Kidney (tissue), 14 donors: ENCODE results near the gene STUB1. TPM values are rescaled to one million over a fixed set of nuclear protein-coding genes. Genes with fewer than 3 reads are reported as not detected.

Source experiments
- DNase-seq, 5 donors: peaks; one replicate each; pipeline ENCODE4 v3.0.0-alpha.2; 2013 to 2020
- FAIRE-seq: peaks from 2 replicates; lab custom pipeline; 2012; peaks lifted over from hg19 to GRCh38; lab: Jason Lieb, UNC
- H3K27ac ChIP-seq, 2 donors: one replicate each; pipeline ENCODE4 v1.7.0; 2013; ENCODE audit warnings: low read depth in 2 of 2, low read length in 2 of 2, inconsistent platforms in 1 of 2
- H3K27me3 ChIP-seq: one replicate; pipeline ENCODE4 v1.7.1; 2013; ENCODE audit warnings: low read length, inconsistent platforms; ENCODE audit not compliant: control insufficient read depth, insufficient read depth
- H3K36me3 ChIP-seq, 3 donors: one replicate each; pipeline versions ENCODE4 v1.7.0 to v1.7.1; 2013; ENCODE audit warnings: low read length in 3 of 3, control low read depth in 1 of 3, inconsistent platforms in 1 of 3; ENCODE audit not compliant: insufficient read depth in 3 of 3, control insufficient read depth in 2 of 3
- H3K4me1 ChIP-seq, 3 donors: one replicate each; pipeline versions ENCODE4 v1.7.0 to v1.7.1; 2013; ENCODE audit warnings: low read length in 3 of 3, inconsistent platforms in 1 of 3, low read depth in 1 of 3; ENCODE audit not compliant: control insufficient read depth in 2 of 3, insufficient read depth in 2 of 3
- H3K4me3 ChIP-seq, 3 donors: one replicate each; pipeline versions ENCODE4 v1.7.0 to v1.8.1; 2013; ENCODE audit warnings: low read length in 3 of 3, control low read depth in 1 of 3, inconsistent platforms in 1 of 3
- H3K9ac ChIP-seq, 3 donors: one replicate each; pipeline versions ENCODE4 v1.7.0 to v1.7.1; 2013; ENCODE audit warnings: low read length in 3 of 3, control low read depth in 1 of 3, inconsistent platforms in 1 of 3
- H3K9me3 ChIP-seq, 3 donors: one replicate each; pipeline versions ENCODE4 v1.7.0 to v1.7.1; 2013; ENCODE audit warnings: low read length in 3 of 3, control low read depth in 1 of 3, inconsistent platforms in 1 of 3; ENCODE audit not compliant: control insufficient read depth in 2 of 3, insufficient read depth in 1 of 3
- intact Hi-C: fragments of 100-400 bp; cut with DNase I; formaldehyde crosslinking; loops from one replicate; pipeline ENCODE4 v1.11.1; 2022
- polyA plus RNA-seq: library from polyadenylated mRNA; stranded (reverse); fragments of 350-450 nt; fragmentation: Illumina TruSeq; extraction: RNeasy Lipid Tissue Mini Kit (QIAGEN cat#74804); gene quantifications from one replicate; pipeline ENCODE4 v1.2.3, GENCODE V29; 2014; ENCODE audit warnings: low read depth, low replicate concordance; ENCODE audit not compliant: insufficient read depth
- total RNA-seq: library from RNA; stranded (reverse); fragmentation: NEBNext Ultra II Directional; extraction: Animal tissue kit (Norgen Biotek cat#: 25700); gene quantifications from one replicate; pipeline ENCODE4 v1.2.1, GENCODE V29; 2021
- TF ChIP-seq, protein P1 (sequence below): IDR thresholded peaks from 3 replicates; pipeline ENCODE4 v1.5.1; 2012; ENCODE audit warnings: mild to moderate bottlenecking, moderate library complexity, borderline replicate concordance; ENCODE audit not compliant: insufficient read depth; ENCODE audit errors: extremely low read depth
- donor health status: control.
- donor health status: control.
- donor health status: control.
- donor health status: control.
- donor health status: control.
- donor health status: DM: yes; HTN: yes; CAD: no.
- donor health status: Normal renal cell carcinoma (clear cell type).

The STUB1 gene
- total and polyA plus RNA-seq, 2 donors from 2014 or later: 92.9 to 218 TPM

DNA sequence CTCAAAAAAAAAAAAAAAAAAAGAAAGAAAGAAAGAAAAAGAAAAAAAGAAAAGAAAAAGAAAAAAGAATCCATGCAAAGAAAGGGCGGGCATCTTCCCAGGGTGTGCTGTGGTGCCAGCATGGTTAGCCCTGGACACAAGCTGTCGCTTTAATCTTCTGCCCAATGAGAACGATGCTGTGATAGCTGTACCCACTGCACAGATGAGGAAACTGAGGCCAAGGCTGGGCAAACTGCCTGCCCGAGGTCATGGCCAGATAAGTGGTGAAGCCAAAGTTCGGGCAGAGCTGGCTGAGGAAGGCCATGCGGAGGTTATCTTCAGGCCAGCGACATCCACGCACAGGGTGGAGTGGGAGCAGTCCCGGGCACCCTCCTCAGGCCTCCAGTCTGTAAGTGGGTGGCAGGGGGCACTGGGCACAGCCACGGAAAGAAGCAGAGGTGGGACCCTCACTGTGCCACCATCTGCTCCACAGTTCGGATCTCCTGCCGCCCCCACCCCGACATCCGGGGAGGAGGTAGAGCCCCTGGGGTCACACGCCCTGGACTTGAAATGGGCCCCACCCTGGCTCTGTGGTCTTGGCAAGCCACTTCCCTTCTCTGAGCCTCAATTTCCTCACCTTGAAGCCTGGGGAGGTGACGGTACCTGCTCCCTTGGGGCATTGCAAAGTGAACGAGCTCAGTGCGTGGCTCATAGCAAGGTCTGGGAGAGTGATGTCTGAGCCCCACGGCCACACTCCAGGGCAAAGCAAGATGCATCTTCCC is 18.9 kb downstream of the STUB1 start:
- H3K36me3 ChIP-seq: no peaks in the 10 kb centered on the region
- DNase-seq (no peak), FAIRE-seq (no peak)
- no peak overlapping the region for H3K4me3 ChIP-seq
- H3K4me1 ChIP-seq: peaks cover 0 to 5% (median 0%) of the 10 kb centered on the region in 3 donors
- no peak overlapping the region for H3K9ac ChIP-seq
- H3K27me3 ChIP-seq: peaks cover 19% of the 10 kb centered on the region
- no peaks in the 10 kb centered on the region for H3K9me3 ChIP-seq
- TF ChIP-seq, protein P1, sequence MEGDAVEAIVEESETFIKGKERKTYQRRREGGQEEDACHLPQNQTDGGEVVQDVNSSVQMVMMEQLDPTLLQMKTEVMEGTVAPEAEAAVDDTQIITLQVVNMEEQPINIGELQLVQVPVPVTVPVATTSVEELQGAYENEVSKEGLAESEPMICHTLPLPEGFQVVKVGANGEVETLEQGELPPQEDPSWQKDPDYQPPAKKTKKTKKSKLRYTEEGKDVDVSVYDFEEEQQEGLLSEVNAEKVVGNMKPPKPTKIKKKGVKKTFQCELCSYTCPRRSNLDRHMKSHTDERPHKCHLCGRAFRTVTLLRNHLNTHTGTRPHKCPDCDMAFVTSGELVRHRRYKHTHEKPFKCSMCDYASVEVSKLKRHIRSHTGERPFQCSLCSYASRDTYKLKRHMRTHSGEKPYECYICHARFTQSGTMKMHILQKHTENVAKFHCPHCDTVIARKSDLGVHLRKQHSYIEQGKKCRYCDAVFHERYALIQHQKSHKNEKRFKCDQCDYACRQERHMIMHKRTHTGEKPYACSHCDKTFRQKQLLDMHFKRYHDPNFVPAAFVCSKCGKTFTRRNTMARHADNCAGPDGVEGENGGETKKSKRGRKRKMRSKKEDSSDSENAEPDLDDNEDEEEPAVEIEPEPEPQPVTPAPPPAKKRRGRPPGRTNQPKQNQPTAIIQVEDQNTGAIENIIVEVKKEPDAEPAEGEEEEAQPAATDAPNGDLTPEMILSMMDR: no peak
- H3K27ac ChIP-seq: no peak overlapping the region
- intact Hi-C loops: no loop called here

DNA sequence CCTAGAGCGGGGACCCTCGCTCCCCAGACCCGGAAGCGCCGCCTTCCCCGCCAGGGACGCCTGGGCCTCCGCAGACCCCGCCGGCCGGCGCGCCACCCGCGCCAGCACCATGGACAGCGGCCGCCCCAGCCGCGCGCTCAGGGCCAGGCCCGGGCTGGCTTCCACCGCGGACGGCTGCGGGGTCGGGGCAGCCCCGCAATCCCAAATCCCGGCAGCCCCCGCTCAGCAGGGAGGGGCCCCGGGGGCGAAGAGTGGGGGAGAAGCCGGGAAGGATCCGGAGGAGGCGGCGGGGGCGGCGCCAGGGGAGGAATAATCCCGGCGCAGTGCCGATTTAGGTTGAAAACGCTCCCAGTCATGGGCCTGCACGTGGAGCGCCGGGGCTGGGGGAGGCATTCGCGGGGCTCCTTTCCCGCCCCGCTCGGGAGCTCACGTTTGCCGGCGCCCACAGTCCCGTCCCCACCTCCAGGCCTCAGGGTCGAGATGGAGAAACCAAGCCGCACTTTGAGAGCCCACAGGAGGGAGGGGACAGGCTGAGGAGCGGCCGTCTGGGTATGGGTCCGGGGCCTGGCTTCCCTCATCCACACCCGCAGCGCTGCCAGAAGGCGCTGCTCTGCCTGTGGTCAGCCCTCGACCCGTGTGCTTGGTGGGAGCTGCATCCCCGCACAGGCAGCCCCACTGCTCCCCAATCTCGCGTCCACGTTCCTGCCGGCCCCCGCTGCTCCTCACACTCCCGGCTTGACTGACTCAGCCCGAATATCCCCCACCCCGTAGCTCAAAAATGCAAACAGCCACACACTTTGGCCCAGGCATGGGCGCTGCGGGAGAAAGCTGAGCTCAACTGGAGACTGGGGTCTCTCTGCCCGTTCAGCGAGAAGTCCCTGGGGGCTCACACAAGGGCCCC is 20.7 kb downstream of the STUB1 start:
- Histone ChIP-seq H3K36me3 (no peaks in the 10 kb centered on the region), H3K9ac (no peak overlapping the region), H3K27me3 (peaks cover 20% of the 10 kb centered on the region), H3K4me3 (no peak overlapping the region), H3K9me3 (no peaks in the 10 kb centered on the region), H3K27ac (no peak overlapping the region), H3K4me1 (no peaks in the 10 kb centered on the region)
- TF ChIP-seq, protein P1: no peak
- intact Hi-C loops: no loop called here
- DNase-seq (peak in 3 of 5 donors; percentile 59 to 77 (median 71)), FAIRE-seq (no peak)

DNA sequence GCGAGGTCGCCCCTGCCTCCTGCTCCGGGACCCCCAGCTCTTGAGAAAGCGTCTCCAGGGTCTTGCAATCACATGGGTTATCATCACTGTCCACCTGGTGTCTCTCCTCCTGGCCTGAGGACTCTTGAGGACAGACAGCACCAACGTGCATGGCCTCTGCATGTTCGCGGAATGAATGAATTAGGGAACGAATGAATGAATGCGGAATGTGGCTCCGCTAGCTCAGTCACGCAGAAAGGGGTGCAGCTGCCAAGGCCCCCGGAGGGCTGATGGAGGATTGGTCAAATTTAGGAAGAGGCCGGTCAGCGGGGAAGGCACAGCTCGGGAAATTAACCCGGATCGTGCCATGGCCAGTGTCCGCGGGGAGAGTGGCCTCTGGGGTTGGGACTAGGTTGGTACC is 22.1 kb downstream of the STUB1 start:
- Histone ChIP-seq H3K4me1 (no peaks in the 10 kb centered on the region), H3K36me3 (no peaks in the 10 kb centered on the region), H3K4me3 (no peak overlapping the region), H3K27me3 (peaks cover 20% of the 10 kb centered on the region), H3K9ac (no peak overlapping the region), H3K9me3 (no peaks in the 10 kb centered on the region), H3K27ac (no peak overlapping the region)
- DNase-seq (no peak), FAIRE-seq (no peak)
- TF ChIP-seq, protein P1: no peak
- intact Hi-C loops: no loop called here
